ENCODE data around the gene WDR70. TPM values are rescaled to one million over a fixed set of nuclear protein-coding genes. Genes with fewer than 3 reads are reported as not detected.
"Not testable (repeated sequence)": the region's sequence is repeated elsewhere in the genome, so short reads cannot be mapped to it uniquely, and the experiment has no call there.

The WDR70 gene
- total RNA-seq, 1 experiment from 2014 or later, result 55.2 TPM

GRCh38 chr5:37683072-37683471, 304.0 kb downstream of the WDR70 start:
- Histone ChIP-seq H3K27ac (ENCODE audit: low read depth, low read length, poor library complexity, severe bottlenecking) (no peak overlapping the region), H3K4me1 (ENCODE audit: insufficient read depth, low read length, poor library complexity, severe bottlenecking) (no peaks in the 10 kb centered on the region), H3K27me3 (replicated peaks; ENCODE audit: insufficient read depth, low read depth, low read length, poor library complexity) (no peaks in the 10 kb centered on the region), H3K9me3 (ENCODE audit: low read depth, low read length, poor library complexity, severe bottlenecking) (peaks cover 4% of the 10 kb centered on the region), H3K4me3 (ENCODE audit: low read depth, low read length, poor library complexity, severe bottlenecking) (no peak overlapping the region), H3K36me3 (ENCODE audit: insufficient read depth, low read length, poor library complexity, severe bottlenecking) (no peaks in the 10 kb centered on the region)
- no peak for TF ChIP-seq CTCF (conservative IDR thresholded peaks at IDR 0.05; ENCODE audit: low read depth, low read length)
- TF ChIP-seq EZH2 (IDR thresholded peaks at IDR 0.05; ENCODE audit: borderline replicate concordance, low read depth, low read length, poor library complexity, severe bottlenecking), result no peak
- no peak for DNase-seq (ENCODE audit: low spot score)
- BruUV-seq (replicated peaks), result no TSS peak
- POLR2A ChIA-PET (ENCODE audit: low non-redundant PET), result no interaction called here
- CTCF ChIA-PET, result no interaction called here
- intact Hi-C loops (cut with micrococcal nuclease; ENCODE audit: unreplicated experiment), result no loop called here

GRCh38 chr5:37685211-37685610, 306.1 kb downstream of the WDR70 start:
- no peak for DNase-seq (ENCODE audit: low spot score)
- BruUV-seq (replicated peaks), result no TSS peak
- H3K36me3 ChIP-seq (ENCODE audit: insufficient read depth, low read length, poor library complexity, severe bottlenecking), result no peaks in the 10 kb centered on the region
- intact Hi-C loops (cut with micrococcal nuclease; ENCODE audit: unreplicated experiment), result no loop called here
- H3K9me3 ChIP-seq (ENCODE audit: low read depth, low read length, poor library complexity, severe bottlenecking), result peaks cover 4% of the 10 kb centered on the region
- H3K4me1 ChIP-seq (ENCODE audit: insufficient read depth, low read length, poor library complexity, severe bottlenecking), result no peaks in the 10 kb centered on the region
- H3K27ac ChIP-seq (ENCODE audit: low read depth, low read length, poor library complexity, severe bottlenecking), result no peak overlapping the region
- POLR2A ChIA-PET (ENCODE audit: low non-redundant PET), result no interaction called here
- CTCF ChIA-PET, result no interaction called here
- H3K4me3 ChIP-seq (ENCODE audit: low read depth, low read length, poor library complexity, severe bottlenecking), result no peak overlapping the region
- H3K27me3 ChIP-seq (replicated peaks; ENCODE audit: insufficient read depth, low read depth, low read length, poor library complexity), result no peaks in the 10 kb centered on the region
- TF ChIP-seq CTCF (conservative IDR thresholded peaks at IDR 0.05; ENCODE audit: low read depth, low read length) (no peak), EZH2 (IDR thresholded peaks at IDR 0.05; ENCODE audit: borderline replicate concordance, low read depth, low read length, poor library complexity, severe bottlenecking) (no peak)

- TF ChIP-seq EZH2 (IDR thresholded peaks at IDR 0.05; ENCODE audit: borderline replicate concordance, low read depth, low read length, poor library complexity, severe bottlenecking), result no peak
- DNase-seq (ENCODE audit: low spot score), result no peak
- H3K27ac ChIP-seq (ENCODE audit: low read depth, low read length, poor library complexity, severe bottlenecking), result no peak overlapping the region
- CTCF ChIA-PET, result no interaction called here
- H3K4me1 ChIP-seq (ENCODE audit: insufficient read depth, low read length, poor library complexity, severe bottlenecking), result no peaks in the 10 kb centered on the region
- H3K36me3 ChIP-seq (ENCODE audit: insufficient read depth, low read length, poor library complexity, severe bottlenecking), result no peaks in the 10 kb centered on the region
- no TSS peak for BruUV-seq (replicated peaks)
- H3K9me3 ChIP-seq (ENCODE audit: low read depth, low read length, poor library complexity, severe bottlenecking), result peaks cover 4% of the 10 kb centered on the region
- no peaks in the 10 kb centered on the region for H3K27me3 ChIP-seq (replicated peaks; ENCODE audit: insufficient read depth, low read depth, low read length, poor library complexity)
- POLR2A ChIA-PET (ENCODE audit: low non-redundant PET), result no interaction called here
- no peak overlapping the region for H3K4me3 ChIP-seq (ENCODE audit: low read depth, low read length, poor library complexity, severe bottlenecking)
- intact Hi-C loops (cut with micrococcal nuclease; ENCODE audit: unreplicated experiment), result no loop called here
These were observed 306.7 kb downstream of the WDR70 start for GRCh38 chr5:37685816-37686215.

GRCh38 chr5:37688925-37689324, 309.8 kb downstream of the WDR70 start:
- POLR2A ChIA-PET (ENCODE audit: low non-redundant PET); H3K27me3 ChIP-seq (replicated peaks; ENCODE audit: insufficient read depth, low read depth, low read length, poor library complexity); DNase-seq (ENCODE audit: low spot score); BruUV-seq (replicated peaks); CTCF ChIA-PET; H3K4me1 ChIP-seq (ENCODE audit: insufficient read depth, low read length, poor library complexity, severe bottlenecking); intact Hi-C loops (cut with micrococcal nuclease; ENCODE audit: unreplicated experiment); H3K9me3 ChIP-seq (ENCODE audit: low read depth, low read length, poor library complexity, severe bottlenecking); H3K4me3 ChIP-seq (ENCODE audit: low read depth, low read length, poor library complexity, severe bottlenecking); H3K36me3 ChIP-seq (ENCODE audit: insufficient read depth, low read length, poor library complexity, severe bottlenecking); H3K27ac ChIP-seq (ENCODE audit: low read depth, low read length, poor library complexity, severe bottlenecking): not testable (repeated sequence)

GRCh38 chr5:37694333-37694732, 315.2 kb downstream of the WDR70 start:
- POLR2A ChIA-PET (ENCODE audit: low non-redundant PET); H3K4me3 ChIP-seq (ENCODE audit: low read depth, low read length, poor library complexity, severe bottlenecking); H3K4me1 ChIP-seq (ENCODE audit: insufficient read depth, low read length, poor library complexity, severe bottlenecking); CTCF ChIA-PET; H3K36me3 ChIP-seq (ENCODE audit: insufficient read depth, low read length, poor library complexity, severe bottlenecking); DNase-seq (ENCODE audit: low spot score); intact Hi-C loops (cut with micrococcal nuclease; ENCODE audit: unreplicated experiment); H3K27me3 ChIP-seq (replicated peaks; ENCODE audit: insufficient read depth, low read depth, low read length, poor library complexity); H3K9me3 ChIP-seq (ENCODE audit: low read depth, low read length, poor library complexity, severe bottlenecking); H3K27ac ChIP-seq (ENCODE audit: low read depth, low read length, poor library complexity, severe bottlenecking); BruUV-seq (replicated peaks): not testable (repeated sequence)
